ENCODE data around the gene HOXC12.

- no peak for TF ChIP-seq POLR2A (IDR thresholded peaks at IDR 0.05)
- TF ChIP-seq, protein P1, sequence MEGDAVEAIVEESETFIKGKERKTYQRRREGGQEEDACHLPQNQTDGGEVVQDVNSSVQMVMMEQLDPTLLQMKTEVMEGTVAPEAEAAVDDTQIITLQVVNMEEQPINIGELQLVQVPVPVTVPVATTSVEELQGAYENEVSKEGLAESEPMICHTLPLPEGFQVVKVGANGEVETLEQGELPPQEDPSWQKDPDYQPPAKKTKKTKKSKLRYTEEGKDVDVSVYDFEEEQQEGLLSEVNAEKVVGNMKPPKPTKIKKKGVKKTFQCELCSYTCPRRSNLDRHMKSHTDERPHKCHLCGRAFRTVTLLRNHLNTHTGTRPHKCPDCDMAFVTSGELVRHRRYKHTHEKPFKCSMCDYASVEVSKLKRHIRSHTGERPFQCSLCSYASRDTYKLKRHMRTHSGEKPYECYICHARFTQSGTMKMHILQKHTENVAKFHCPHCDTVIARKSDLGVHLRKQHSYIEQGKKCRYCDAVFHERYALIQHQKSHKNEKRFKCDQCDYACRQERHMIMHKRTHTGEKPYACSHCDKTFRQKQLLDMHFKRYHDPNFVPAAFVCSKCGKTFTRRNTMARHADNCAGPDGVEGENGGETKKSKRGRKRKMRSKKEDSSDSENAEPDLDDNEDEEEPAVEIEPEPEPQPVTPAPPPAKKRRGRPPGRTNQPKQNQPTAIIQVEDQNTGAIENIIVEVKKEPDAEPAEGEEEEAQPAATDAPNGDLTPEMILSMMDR (IDR thresholded peaks at IDR 0.05) = no peak
These were observed 25.2 kb upstream of the HOXC12 start for GRCh38 chr12:53929527-53929926.
